GM03348 (cell line): ENCODE measurements around the gene RASSF4.
A peak's percentile ranks its signal among the peaks of the same experiment; 100 is the strongest.

Experiments used
- DNase-seq: peaks from one replicate; pipeline ENCODE4 v3.0.0; 2012; ENCODE audit warnings: low spot score

Gene RASSF4

DNA sequence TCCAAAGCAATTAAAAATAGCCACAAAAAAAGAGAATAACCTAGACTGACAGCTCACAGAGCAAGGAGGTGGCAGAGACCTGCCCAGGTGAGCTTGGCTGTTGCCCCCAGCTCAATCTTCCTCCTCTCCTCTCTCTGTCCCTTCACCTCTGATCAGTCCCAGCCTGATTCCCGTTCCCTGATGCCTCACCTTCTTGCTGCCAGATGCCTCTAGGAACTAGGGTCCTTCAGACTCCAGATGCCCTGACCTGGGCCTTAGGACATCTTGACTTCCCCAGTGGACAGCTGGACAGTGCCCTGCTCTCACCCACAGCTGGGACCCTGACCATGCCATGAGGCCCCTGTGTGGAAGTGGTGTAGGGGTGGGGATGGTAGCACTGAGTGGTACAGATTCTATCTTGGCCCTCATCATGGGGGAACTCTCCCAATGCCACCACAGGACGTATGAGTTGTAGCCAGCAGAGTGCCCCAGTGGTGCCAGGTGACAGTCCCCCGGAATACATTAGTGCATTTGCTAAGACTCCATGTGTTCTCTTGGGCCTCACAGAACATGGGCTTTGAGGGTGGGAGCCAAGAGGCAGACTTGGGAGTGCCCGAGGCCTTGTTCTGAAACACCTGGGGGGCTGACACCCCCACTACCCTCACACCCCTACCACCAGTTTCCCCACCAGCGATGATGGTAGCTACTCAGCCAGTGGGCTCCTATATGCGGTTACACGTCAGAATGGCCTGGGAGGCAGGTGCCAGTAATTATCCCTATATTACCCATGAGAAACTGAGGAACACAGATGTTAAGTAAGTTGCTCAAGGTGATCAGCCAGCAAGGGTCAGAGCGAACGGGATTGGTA is 17.0 kb downstream of the RASSF4 start:
- DNase-seq, result no peak

DNA sequence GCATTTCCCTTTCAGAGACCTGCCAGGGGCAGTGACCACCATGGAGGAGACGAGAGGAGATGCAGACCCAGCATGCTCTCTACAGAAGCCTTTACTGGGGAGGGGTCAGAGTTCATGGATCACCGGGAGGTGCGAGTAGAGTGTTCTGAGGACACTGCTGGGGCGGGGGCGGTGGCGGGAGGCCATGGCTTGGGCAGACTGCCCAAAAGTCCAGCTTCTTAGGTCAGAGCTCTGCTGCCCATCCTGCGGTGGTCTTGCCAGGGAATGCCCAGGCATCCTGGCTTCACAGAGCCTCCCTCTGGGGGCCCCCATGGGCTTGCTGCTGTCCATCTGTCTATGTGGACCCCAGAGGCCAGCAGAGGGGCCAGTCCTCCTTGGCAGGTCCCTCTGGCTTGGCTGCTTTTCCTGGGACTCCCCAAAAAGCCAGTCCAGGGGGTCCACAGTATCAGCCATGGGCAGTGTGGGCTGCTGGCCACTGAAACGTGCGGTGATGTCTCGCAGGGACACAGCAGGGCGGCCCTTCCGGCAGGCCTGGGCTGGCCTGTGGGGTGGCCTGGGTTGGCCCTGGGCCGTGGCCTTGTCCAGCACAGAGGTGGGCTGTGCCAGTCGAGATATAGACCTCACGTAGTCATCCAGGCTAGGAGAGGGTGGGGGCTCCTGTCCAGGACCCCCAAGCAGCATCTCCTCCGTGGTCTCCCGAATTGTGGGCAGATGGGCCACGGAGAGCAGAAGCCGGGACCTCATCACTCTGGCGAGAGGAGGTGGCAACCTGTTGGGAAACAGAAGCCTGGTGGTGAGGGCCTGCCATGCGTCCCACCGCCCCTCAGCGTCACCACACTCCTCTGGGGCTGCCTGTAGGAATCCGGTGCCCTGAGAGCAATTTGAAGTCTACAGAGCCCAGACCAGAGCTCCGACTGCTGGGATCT is 17.9 kb downstream of the RASSF4 start:
- DNase-seq, result no peak

DNA sequence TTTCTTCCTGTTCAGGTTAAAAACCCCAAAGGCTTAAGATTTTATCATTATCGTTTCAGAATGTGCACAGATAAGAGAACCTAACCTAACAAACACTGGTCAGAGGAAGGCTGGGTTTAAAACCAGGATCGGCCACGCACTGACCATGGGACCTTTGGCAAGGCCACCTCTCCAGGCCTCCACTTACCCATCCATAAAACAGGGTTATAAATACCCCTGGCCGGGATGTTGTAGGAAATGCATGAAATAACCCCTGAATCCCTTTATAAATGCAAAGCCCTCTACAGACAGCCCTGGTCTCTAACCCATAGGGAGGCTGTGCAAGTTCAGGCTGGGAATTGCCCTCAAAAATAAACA is 18.6 kb downstream of the RASSF4 start:
- DNase-seq, result no peak

DNA sequence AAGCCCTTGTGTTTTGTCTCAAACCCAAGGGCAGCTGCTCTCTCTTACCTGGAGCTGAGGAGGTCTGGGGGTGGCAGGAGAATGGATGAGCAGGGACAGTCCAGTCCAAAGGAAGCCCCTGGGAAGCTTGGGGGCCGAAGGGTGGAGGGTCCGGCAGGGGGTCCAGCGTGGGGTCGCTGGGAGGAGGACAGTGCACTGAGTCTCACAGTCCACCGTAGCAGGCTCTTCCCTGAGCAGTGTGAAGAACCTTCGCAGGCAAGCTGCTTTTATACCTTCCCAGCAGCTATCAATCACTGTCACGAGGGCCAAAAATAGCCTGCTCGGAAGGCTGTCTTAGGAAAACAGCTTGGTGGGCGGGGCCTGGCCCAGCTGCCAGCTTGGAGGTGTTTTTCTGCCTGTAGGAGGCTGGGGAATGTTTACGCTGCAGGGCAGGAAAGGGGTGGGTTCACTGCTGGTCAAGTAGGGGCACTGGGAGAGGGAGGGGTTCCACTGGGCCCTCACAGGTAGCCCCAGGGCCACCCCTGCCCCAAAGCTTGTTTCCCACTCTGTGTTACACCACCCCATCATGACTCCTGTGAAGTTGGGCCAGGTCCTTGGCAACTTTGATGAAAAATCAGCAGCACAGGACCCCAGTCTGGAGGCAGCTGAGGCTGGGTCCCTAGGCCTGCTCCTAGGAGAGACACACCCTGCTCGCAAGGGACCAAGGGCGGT is 19.1 kb downstream of the RASSF4 start, which contains the start of gene DEPP1:
TSS of gene DEPP1 (minus strand) at position 240 of the 711 bp plus-strand sequence. CDS start 779 bp downstream, outside the sequence.
- DNase-seq, result peak; percentile 87

DNA sequence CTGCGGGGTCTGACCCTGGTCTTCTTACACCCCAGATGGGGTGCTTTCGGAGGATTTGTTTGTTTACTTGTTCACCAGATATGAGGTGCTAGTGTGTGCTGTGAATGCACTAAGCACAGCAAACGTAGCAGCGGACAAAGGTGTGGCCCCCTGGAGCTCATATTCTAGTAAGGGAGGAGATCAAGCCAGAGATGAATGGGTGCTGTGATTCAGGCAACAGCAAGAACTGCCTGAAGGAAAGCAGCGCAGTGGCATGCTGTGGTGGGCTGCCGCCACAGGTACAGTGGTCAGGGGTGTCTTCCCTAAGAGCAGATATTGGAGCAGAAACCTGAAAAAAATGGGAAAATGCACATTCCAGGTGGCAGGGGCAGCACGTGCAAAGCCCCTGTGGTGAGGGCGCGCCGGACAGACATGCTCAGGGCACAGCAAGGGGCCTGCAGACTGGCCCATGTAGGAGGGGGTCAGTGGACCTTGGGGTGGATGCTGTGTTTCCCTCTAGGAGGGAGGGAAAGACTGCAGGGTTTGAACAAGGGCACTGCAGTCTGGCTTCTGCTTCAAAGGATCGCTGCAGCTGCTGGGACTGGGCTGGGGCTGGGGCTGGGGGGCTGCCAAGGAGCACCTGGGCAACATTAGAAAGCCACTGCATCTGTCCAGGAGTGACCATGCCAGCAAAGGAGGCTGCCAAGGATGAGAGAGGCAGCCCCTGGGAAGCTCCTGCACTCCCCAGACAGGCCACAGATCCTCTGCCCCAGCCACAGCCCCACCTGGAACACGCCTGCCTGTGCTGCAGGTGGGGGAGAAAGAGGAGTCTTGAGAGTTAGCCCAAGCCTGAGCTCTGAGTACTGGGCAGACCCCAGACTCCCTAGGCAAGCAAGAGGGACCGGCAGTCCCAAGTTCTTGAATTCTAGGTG is 19.9 kb downstream of the RASSF4 start:
- no peak for DNase-seq

DNA sequence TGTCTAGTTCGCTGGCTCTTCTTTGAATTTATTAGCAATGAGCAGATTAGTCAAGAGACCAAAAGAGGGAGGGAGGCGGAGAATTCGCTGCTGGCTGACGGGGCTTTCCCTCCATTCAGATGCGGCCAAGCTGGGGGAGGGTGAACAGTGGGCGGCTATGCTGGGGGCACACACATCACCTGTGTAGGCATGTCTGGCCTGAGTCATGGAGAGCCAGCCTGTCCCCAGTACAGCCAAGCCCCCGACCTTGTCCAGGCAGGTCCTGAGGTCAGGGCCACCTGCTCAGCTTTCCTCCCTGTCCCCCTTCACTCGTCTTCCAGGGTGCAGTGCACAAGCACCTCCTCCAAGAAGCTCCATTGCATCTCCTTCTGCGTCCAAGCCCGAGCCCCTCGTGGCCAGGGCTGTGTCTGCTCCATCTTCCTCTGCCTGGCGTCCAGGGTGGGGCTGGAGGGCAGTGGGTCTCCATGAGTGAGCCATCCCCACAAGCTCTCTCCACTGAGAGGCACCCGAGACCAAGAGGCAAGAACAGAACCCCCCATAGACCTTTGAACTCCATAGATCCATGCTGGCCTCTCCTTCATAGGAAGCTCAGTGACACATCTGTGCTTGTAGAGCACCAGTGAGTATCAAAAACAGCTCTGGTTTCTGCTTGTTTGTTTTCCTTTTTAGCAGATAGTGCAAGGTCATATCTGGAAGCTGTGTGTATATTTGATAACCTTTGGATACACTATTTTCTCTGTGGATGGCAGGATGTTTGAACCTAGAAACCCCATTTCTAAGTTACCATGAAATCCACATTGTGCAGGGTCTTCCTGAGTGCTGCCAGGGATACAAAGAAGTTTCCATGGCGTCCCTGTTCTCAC is 20.9 kb downstream of the RASSF4 start:
- DNase-seq, result no peak

DNA sequence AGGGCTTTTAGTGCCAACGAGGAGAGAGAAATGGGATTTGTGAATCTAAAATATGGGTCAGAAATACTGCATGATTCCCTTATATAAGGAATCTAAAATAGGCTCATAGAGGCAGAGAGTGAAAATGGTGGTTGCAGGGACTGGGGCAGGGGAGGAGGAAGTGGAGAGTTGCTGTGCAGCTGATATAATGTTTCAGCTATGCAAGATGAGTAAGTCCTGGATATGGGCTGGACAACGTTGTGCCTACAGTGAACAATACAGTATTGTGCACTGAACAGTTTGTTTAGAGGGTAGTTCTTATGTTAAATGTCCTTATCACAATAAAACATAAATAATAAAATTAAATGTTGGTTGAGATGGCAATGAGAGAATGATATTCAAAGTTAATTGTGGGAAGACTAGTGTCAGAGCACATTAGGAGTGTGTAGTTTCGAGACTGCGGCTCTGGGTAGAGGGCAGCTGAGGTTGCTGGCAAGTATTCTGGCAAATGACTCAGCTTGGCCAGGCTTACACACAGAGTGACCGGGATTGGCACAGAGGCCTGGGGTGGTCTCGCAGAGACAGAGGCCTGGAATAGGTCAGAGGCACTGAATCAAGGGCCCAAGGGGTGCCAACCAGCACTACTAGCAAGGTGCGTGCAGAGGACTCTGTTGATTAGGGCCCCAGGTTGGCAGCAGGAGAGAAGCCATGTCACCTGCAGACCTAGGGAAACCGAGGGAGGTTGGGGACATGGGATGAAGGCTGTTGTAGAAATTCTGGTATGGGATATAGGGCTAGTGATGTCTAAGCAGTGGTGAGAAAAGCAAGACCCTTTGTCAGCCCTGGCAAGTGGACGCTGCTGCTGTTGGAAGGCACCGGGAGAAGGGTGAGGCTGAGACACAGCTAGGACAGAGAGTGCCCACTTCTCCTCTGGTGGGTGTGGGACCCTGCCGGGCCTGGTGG is 21.8 kb downstream of the RASSF4 start:
- peak; percentile 88 for DNase-seq

DNA sequence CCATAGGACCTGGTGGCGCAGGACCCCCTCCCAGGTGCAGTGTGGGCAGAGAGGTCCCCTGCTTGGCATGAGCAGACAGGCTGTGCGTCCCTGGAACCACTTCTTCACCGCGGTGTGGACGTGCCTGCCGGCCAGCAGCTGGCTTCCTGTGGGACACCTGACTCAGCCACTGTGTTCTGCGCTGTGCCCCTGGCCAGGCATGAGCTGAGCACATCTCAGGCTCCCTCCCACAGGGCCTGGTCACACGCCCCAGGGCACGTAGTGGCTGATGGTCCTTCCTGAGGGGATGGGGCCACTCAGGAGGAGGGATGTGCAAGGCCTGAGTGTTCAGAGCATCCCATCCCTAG is 22.5 kb downstream of the RASSF4 start:
- no peak for DNase-seq

DNA sequence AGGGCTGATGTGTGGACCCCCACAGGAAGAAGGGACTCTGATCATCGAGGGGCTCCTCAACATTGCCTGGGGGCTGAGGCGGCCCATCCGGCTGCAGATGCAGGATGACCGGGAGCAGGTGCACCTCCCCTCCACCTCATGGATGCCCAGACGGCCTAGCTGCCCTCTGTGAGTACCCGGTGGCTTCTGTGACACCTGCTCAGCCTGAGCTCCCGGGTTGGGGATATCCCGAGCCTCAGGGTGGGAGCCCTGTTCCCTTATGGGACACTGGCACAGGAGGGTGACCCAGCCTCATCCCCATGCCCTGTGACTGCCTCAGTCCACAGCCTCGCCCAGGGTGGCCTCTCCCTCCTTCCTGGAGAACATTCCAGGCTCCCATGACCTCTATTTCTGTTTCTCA is 22.9 kb downstream of the RASSF4 start:
- DNase-seq, result no peak

DNA sequence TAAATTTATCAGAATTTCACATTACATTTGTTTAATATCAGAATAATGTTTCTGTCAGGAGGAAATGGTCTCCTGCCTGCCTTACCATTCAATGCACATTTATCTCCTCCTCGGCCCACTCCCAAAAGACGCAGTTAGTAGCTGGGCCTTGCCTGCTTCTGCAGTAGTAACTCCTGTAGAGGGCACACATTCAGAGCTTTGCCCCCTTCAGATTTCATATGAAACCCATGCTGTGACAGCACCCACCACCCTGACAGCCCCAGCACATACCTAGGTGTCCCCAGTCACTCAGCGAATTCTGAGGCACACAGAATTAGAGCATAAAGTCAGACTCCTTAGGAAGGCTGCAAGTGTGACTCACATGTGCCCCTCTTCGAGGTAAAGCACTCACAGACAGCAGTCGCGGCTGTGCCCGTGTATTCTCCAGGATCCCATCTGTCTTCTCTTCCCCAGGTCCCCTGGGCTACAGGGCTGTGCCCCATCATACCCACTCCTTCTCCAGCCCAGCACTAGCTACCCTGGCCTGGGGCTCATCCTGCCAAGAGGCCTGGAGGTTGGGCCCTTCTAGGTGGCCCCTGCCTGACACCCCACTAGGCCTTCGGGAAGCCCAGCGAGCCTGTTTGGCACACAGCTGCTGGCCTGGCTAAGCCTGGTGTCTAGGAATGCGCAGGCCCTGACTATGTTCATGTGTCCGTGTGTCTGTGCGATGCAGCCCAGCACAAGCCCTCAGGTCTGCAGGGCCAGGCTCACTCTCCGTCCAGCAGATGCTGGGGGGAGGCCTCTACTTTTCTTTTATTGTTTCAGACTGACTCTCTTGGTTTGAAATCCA is 23.7 kb downstream of the RASSF4 start:
- no peak for DNase-seq

DNA sequence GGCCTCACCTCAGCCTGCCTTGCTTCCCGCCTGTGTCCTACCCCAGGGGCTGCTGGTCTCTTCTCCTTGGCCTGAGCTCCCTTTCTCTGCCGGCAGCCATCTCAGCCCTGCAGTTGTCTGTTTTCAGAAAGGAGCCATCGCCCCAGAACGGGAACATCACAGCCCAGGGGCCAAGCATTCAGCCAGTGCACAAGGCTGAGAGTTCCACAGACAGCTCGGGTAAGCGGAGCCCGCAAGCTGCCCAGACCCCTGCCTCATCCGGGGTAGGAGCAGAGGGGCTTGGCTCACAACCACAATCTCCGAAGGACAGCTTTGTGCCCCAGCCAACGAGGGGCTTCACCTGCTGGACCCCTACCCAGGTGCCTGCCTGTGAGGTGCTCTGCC is 24.3 kb downstream of the RASSF4 start:
- no peak for DNase-seq

DNA sequence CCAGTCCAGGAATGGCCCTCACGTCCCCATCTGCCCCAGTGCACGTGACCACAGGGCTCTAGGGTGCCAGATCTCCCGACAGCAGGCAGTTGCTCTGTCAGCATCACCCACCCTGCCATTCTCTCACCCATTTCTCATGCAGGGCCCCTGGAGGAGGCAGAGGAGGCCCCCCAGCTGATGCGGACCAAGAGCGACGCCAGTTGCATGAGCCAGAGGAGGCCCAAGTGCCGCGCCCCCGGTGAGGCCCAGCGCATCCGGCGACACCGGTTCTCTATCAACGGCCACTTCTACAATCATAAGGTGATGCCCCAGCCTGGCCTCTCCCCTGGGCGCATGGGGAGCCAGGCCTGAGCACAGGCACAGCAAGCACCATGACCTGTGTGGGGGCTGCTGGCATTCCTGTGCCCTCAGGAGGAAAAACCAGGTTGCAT is 25.1 kb downstream of the RASSF4 start:
- no peak for DNase-seq

DNA sequence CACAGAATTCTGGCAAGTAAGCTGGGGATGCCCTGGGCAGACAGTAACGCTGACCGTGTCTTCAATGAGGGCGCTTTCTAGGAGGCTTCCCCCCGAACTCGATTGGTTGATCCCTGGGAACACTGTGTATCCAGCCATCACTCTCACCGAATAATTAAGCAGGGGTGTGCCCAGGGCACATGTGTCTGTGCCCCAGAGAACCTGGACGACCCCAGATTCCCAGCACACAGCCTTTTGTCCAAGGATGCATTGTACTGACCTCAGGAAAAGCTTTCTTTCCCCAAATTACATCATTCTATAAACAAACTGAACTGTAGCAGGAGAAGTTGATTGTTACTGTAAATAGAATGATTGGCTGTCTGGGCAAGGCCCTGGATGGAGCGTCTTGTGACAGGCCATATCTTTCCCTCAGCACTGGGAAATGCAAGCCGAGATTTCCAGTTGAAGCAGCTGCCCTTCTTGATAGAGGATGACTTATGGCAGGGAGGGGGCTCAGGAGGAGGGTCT is 25.6 kb downstream of the RASSF4 start:
- no peak for DNase-seq

DNA sequence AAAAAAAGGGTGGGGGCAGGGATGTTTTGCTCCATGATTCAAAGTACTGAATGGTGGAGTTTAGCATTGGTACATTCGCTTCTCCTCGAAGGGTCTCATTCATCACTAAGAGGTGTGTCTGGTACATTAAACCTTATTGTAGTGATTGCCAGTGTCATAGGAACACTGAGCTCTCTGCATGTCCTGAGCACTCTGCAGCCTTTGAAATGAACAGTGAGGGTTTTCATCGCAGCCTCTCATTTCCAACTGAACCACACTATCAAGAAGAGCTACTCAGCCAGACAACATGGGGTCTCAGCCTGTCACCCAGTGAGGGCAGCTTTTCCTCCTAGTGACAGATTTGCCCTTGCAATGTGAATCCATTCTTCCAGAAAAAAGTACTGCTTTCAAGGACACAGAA is 26.6 kb downstream of the RASSF4 start:
- DNase-seq, result no peak

DNA sequence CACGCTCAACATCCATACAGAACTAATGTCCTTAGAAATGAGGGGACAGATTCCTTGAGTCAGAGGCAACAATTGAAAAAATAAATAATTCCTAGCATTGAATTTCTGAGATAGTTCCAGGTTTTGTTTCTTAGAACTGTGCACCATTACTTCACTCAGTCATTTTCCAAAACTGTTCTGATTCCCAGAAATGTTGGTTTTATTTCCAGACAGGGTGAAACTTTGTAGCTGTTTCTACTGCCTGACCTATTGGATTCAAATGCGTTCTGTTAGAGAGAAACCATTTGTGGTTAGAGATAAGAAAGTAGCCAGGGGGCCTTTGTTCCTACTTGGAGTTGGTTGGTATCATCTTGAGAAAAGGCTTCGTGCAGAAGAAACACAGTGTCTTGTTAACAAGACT is 27.1 kb downstream of the RASSF4 start:
- DNase-seq, result no peak

DNA sequence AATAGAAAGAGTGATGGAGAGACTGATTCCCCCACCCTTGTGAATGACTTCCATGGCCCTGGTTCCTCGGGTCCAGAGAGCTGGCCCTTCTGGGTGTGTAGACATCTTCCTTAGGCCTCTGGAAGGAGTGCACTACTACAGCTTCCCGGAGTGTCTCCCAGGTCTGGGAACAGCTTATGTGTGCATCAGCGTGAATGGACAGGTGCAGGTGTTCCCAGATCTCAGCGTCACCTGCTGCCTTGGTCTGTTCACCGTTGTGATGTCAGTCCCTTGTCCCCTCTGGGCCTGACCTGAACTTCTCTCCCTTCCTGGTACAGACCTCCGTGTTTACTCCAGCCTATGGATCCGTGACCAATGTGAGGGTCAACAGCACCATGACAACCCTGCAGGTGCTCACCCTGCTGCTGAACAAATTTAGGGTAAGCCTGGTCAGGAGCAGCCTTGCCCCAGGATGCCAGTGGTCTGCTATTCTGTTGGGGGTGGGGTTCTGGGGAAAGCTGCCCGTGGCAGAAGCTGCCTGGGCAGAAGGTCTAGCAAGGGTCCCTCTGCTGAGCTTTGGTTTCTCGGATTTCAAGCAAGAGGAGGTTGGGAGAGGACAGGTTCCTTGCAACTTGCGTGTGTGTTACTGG is 29.5 kb downstream of the RASSF4 start:
- DNase-seq, result no peak

DNA sequence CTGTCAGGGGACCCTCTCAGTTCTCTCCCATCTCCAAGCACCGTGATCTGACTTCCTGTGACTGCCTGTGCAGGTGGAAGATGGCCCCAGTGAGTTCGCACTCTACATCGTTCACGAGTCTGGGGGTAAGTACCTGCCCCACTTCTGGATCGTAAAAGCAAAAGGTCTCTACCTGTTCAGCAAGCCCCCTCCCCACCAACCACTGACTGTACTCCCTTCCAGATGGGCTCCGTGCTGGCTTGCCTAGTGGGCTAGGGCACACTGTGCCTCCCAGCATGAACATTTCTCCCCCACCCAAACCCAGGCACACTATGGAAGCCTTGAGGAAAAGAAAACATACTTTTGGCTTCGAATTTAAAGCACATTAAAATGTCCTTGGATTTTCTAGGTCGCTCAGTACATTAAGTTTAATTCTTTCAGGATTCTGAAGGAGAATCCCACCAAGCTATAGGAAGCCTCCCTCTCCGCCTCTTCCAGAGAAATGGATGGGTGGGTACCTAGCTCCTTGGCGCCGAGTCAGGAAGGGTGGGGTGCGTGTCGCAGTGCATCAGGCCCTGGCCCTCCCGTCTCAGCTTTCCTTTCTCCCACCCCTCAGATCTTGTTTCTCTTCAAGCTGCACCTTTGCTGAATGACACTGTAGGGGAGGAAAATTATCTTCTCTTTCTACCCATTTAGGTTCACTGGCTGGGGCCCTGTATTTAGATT is 30.1 kb downstream of the RASSF4 start:
- DNase-seq, result no peak
